ENCODE results near the gene PAPPA.

PAPPA gene, protein sequence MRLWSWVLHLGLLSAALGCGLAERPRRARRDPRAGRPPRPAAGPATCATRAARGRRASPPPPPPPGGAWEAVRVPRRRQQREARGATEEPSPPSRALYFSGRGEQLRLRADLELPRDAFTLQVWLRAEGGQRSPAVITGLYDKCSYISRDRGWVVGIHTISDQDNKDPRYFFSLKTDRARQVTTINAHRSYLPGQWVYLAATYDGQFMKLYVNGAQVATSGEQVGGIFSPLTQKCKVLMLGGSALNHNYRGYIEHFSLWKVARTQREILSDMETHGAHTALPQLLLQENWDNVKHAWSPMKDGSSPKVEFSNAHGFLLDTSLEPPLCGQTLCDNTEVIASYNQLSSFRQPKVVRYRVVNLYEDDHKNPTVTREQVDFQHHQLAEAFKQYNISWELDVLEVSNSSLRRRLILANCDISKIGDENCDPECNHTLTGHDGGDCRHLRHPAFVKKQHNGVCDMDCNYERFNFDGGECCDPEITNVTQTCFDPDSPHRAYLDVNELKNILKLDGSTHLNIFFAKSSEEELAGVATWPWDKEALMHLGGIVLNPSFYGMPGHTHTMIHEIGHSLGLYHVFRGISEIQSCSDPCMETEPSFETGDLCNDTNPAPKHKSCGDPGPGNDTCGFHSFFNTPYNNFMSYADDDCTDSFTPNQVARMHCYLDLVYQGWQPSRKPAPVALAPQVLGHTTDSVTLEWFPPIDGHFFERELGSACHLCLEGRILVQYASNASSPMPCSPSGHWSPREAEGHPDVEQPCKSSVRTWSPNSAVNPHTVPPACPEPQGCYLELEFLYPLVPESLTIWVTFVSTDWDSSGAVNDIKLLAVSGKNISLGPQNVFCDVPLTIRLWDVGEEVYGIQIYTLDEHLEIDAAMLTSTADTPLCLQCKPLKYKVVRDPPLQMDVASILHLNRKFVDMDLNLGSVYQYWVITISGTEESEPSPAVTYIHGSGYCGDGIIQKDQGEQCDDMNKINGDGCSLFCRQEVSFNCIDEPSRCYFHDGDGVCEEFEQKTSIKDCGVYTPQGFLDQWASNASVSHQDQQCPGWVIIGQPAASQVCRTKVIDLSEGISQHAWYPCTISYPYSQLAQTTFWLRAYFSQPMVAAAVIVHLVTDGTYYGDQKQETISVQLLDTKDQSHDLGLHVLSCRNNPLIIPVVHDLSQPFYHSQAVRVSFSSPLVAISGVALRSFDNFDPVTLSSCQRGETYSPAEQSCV (N-terminal part only)

DNA sequence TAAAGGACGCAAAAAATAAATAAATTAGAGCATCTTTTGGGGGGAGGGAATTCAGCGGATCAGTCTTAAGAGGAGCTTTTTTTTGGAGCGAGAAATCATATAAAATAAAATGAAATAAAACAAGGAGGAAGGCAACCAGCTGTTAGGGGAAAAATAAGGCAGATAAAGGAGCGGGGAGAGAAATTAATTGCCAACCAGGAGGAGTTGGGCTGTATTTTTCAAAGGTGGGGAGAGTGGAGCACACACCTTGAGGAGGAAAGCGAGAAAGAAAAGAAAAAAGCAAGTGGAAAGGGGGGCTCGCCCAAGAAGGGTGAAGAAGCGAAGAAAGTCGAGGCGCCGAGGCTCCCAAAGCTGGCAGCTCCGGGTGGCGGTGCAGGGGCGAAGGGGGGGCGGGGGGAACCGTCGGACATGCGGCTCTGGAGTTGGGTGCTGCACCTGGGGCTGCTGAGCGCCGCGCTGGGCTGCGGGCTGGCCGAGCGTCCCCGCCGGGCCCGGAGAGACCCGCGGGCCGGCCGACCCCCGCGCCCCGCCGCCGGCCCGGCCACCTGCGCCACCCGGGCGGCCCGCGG, at the start of gene PAPPA:
PAPPA (plus strand) TSS at position 27 of the 569 bp plus-strand sequence; CDS start at position 409, 382 bp downstream.
- peak; percentile 34 for DNase-seq

DNA sequence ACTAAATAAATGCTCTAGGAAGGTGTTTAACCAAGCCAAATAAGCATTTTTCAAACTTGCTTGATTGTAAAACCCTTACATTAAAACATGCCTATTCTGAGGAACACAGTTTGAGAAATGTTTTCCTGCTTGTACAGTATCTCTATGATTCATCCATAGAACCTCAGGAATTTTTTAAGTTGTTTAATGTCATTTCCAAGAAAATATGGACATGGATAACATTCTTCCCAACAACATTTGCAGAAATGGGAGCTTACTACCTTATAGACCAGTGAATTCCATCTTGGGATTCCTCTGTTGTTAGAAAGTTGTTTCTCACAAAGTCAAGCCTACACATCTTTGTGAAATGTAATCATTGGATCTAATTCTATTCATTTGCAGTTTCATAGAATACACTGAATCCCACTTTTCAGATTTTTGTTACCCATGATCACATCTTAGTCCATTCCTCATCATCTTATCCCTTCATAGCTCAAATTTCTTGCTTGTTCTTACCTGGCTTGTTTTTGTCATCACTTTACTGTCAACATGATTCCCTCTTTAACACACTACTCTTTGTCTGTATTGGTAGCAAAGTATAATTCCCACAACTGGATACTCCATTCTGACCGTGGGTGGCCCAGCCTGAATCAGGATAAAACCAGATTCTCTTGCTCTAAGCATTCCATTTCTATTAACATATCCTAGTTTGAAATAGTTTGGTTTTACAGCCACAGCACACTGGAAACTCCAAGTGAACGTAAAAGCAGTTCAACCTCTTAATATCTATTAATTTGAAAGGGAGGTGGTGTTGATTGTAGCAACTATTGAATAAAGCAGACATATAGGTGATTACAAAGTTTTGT, 49.4 kb upstream of the PAPPA start:
- no peak for DNase-seq

DNA sequence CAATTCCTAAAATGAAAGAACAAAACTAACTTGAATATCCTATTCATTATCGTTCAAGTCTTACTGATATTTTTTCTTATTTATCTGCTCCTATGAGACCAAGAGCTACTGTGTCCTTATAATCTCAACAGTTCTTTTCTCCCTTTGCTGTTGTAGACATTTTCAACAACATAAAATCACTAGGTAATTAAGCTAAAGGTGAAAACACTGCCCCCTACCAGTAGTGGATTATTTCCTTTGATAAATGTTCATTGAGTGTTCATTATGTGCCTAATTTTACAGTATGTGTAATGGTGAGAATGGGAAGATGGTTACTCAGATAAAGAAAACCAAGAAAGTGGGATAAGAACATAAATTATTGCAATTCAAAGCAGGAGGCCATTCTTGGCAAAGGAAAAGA, 41.4 kb upstream of the PAPPA start:
- no peak for DNase-seq

DNA sequence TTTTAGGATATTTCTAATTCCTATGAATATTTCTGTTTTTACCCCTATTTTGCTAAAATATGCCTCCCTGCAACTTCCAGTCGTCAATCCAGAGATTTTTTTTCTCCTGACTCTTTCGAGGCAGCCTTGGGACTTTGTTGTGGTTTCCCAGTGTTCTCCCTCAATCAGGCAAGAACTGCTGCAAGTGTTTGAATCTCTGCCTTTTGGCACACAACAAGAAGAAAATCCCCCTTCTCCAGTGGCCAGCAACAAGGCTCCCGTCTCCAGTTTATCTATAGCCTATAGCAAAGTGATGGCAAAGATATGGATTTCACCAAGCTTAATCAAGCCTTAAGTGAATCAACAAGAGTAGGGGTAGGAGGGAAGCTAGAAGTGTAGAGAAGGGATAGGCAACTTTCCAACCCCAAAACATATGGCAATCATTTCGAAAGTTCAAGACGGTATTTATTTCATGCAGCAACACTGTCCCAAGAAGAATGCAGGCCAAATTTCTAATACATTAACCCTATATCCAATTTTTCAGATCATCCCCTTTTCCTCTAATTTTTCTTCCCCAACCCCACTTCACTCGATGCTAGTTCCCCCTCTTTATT, 37.7 kb upstream of the PAPPA start:
- DNase-seq: peak; percentile 24

DNA sequence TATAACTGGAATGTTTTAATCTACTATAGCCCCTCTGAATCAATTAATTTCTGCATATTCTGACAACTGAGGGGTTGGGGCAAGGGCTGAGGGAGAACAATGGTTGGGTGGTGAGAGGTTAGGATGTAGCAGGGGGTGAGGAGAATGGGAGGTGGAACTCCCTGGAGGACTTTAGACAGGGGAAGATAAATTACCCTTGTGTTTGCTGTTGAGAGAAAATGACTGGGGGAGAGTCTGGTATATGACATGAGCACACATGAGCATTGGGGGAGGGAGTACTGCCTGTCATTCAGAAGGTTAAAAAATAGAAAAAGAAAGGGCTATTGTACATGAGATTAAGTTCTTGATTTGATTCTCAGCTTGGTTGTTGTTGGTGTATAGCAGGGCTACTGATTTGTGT, 37.2 kb upstream of the PAPPA start:
- no peak for DNase-seq

DNA sequence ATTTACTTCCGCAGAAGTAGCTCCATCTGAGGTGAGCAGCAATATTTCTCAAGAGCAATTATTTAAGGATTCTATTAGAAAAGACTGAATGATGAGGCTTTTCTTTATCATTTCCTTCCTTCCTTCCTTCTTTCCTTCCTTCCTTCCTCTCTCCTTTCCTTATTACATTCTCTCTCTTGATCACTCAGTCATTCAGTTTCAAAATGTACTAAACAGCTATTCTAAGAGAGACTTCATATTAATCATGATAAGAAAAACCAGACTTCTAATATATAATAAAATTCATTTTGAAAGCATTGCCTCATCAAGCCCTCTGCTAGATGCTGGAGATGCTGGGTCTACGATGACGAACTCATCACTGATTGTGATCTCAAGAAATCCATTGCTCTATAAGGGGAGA, 30.4 kb upstream of the PAPPA start:
- no peak for DNase-seq

DNA sequence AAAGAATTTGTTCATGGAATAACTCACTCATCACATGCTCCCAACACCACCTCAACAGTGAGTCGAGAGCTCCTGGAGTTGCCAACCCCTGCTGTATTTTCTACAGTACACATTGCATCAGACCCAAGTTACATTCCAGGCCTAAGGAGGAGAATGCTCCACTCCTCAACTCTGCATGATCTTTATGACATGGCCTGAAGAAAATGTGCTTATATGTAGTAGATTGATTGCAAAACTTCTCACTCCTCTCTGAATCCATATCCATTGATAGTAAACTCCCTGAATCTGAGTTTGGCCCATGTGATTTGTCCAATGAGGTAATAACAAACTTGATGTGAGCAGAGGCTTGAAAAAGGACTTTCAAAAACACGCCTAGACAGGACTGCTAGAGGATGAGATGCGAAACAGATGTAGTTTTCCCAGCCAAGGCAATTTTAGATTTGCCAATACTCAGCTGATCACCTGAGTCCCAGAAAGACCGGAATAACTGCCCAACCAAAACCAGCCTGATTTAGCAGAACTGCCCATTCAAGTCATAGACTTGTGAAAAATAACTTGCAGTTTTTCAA, 29.0 kb upstream of the PAPPA start:
- no peak for DNase-seq

DNA sequence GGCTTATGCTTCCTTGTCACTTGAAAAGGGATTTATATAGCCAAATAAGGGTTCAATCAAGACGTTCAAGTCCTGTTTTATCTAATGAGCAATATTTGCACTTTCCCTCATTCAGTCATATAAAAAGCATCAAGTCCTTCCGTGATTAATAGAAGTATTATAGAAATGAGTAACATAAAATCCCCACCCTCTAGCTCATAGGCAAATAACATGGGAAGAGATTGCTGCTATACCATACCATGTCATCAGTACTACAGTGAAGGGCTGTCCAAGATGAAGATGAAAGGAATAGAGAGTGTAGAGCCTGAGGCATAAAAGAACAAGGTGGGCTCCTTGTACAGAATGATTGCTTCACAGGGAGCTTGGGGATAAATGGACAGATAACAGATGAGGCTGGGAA, 20.4 kb upstream of the PAPPA start:
- no peak for DNase-seq

DNA sequence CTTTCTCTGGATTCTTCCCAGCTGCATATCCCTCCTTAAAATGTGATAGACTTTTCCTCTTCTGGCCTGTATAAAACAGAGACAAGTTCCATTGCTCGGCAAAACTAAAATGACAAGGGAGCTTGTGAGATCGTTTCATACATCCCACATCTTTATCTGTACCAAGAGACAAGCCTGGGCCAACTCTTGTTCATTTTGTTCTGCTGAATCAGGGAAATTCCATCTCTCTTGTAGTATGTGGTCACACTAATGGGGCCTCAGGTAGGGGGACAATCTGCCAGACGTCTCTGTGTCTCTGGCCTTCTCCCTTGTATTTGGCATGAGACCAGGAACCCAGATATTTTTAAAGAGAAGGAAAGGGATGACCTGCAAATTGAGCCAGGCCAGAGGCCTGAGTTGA, 18.6 kb upstream of the PAPPA start:
- no peak for DNase-seq

DNA sequence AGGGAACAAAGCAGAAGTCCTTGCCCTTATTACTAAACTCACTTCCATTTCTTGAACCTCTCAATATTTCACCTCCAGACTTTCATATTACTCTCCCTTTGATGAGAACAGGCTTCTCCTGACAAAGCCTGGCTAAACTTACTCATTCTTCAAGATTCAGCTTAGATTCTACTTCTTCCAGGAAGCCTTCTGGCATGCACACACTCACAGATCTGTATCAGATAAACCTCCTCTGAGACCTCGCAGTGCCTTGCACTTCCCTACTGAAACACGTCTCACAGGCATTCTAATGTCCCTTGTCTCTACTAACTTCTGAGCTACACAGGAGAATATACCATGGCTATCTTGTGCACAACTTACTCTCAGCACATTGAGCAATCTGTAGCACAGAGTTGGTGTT, 16.6 kb upstream of the PAPPA start:
- no peak for DNase-seq

DNA sequence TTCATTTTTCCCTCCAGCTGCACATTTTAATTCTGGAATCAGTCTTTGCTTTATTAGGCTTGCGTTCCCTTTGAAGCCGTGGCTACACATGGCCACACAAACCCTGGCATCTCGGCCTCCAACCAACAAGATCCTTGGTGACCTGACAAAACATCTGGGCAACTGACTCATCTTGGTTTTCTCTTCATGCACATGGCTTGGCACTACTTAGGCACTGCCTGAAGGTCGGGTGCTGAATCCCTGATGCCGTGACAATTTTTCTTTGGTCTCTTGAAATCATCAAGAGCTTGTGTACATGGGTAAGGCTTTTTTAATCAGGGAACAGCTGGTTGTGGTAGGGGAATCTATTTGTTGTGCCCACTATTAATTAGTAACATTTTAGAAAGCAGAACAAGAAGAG, 16.0 kb upstream of the PAPPA start:
- no peak for DNase-seq

DNA sequence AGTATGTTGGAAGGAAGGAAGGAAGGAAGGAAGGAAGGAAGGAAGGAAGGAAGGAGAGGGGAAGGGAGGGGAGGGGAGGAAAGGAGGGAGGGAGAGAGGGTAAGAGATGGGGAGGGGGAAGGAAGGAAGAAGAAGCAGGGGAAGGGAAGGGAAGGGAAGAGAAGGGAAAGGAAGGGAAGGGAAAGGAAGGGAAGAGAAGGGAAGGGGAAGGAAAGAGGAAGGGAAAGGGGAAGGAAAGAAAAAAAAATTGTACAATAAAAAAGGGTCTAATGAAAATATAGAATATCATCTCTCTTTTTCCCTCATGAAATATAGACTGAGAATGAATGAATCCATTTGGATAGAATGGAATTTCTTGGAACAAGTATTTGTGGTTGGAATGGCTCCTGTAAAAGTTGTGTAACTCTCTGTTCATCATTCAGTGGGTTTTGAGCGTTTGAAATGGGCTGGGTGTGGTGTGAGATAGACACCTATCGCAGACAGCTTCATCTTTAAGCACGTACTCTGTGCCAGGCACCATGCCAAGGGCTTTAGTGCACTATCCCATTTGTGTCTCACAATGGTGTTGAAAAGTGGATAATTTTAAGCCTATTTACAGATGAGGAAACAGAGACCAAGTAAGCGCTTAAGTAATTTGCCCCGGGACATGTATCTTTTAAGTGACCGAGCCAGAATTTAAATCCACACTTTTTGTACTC, 11.6 kb upstream of the PAPPA start:
- no peak for DNase-seq

DNA sequence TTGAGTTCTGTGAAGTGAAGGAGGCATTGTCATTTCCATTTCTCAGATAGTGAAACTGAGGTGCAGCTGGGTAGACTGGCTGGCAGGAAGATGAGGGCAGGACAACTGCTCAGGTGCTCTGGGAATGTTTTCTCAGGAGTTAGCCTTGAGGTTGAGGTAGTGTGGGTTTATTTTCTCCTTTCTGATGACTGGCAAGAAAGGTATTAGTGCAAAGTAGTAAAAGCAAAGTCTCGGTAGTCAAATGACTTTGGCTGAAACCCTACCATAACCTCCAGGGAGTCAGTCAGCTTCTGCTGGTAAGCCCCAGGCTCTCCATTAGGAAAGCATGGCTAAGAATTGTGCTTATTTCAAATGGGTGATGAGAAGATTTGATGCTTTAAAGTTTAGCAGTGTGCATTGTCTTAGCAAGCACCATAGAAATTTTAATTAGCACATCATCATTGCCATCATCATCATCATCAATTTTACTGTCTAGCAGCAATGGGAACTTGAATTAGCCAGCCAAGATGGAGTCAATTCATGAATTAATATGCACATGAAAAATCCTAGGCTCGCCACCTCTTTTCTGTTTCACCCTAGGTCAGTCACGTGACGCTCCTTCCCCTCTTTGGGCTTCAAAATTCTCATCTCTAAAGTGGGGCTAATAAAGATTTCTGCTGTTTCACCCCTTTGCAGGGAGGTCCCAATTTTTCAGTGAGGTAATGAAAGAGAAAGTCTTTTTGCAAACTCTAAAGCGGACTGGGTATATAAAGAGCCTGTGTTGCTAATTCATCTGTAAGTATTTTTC, 10.7 kb upstream of the PAPPA start:
- DNase-seq: no peak

DNA sequence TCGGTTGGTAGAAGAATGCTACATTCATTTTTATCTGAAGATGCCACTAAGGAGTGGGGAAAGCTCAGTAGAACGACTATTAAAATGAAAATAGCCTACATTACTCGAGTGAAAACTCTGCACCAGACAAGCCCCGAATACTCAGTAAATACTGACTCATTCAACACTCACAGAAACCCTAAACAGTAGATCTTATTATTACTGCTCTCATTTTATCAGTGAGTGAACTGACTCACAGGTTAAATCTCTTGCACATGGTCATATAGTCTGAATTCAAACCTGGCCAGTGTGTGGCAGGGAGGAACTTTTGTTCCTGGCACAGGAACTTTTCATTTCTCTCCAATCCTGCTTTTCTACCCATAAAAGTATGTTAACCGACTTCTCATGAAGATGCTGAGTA, 9.6 kb upstream of the PAPPA start:
- no peak for DNase-seq

DNA sequence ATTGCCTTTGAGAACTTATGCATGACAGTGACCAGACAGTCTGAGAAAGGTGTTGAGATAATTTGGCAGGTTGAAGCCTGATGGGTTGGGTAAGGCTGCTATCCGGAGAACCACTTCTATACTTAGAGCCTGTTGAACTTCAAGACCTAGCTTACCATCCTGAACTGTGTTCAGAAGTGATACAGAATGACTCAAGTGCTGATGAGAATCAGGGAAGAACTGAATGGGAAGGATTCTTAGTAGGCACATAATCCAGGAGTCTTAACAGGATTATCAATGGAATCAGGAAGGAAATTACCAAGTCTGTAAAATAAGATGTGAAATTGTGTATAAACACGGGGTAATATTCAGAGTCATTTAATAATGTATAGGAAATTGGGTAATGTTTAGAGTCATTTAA, 9.0 kb upstream of the PAPPA start:
- no peak for DNase-seq

DNA sequence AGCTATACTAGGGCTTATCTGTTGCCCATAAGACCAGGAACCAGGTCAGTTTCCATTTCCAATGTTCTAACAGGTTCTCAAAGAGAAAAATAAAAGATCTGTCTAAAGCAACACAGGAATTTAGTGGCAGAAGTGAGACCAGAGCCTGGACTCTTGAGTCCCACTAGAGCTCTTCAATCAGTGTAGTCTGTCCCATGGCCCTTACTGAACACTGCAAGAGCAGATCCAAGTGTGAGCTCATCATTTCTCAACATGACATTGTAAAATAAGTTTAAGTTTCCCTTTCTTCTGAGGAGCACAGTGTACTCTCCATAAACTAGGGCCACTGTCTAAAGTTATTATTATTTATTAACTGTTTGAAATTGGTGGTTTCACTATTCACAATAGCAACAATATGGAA, 8.6 kb upstream of the PAPPA start:
- DNase-seq: no peak

DNA sequence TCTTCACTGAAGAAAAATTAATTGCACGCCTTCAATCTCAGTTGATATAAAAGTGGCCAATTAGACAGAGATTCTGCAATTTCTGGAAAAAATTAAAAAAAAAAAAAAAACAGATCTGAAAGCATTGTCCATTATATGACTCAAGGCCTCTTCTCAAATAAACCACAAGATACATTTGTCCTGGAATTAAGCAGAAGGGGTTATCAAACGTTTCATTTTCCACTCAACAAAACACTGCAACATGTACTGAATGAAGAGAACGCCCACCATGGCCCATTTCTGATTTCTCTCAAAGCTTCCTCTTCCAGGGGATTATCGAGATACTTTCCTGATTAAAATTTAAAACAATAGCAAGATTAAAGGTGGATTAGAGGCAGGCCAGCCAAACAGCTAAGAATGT, 5.8 kb upstream of the PAPPA start:
- DNase-seq: no peak

DNA sequence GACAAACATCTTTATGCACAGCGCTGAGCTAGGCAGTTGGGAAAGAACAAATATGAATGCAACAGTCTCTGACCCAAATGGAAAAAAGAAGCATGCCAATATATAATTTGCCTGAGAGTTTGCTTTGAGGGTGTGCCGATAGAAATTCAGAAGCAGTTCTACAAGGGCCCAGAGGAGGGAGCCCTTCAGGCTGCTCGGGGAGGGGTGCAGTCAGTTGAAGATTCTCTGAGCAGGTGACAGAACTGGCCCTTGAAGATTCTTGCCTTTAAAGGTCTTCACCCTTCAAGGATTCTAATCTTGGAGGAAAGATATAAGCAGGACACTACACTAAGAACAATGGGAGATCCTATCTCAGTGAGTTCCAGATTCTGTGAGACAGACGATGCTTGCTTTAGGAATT, 3.7 kb upstream of the PAPPA start:
- DNase-seq: no peak

DNA sequence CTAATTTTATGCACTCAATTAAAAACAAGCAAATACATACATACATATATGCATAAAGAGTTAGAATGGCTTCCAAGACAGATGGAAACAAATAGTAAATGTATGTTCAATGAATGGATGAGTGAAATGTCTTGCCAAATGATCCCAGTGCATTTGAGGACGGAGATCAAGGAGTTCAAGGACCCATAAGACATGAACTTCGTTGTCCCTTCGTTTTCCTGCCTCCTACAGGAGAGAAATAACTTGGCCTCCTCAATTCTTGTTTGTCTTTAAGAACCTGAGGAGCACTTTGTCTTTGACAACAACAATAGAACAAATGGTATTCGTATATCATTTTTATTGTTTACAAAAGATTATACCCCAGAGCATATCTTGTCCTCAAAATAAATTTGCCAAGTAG, 2.4 kb upstream of the PAPPA start:
- no peak for DNase-seq

DNA sequence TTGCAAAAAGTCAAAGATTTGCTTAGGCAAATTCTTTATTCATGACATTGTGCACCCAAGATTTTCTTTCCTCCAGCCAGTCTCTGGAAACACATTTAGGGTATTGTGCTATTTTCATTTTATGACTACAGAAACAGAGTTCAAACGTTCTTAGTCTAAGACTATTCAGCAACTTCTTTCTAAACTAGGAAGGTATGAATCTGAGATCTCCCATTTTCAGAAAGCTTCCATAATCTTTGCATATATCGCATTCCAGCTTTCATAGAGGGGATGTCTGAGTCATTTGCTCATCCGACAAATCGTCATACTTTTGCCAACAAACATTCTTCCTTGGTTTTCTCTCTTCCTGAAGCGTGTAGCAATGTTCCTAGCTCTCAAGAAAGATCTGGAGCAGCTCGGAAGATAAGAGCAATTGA, 1.6 kb upstream of the PAPPA start:
- DNase-seq: no peak

All from femur (tissue), 1 donor.